A673 (cell line): Measurements from ENCODE around the gene VPS37B. TPM values are rescaled to one million over a fixed set of nuclear protein-coding genes. Genes with fewer than 3 reads are reported as not detected.
"Not testable (repeated sequence)": the region's sequence is repeated elsewhere in the genome, so short reads cannot be mapped to it uniquely, and the experiment has no call there.

Source experiments
- BruUV-seq: library from RNA; stranded (reverse); fragments of 400-500 nt; replicated peaks from 2 replicates; lab custom pipeline; 2021; lab: Mats Ljungman, UMichigan
- CTCF ChIA-PET: fragments of 300-600 bp; sonication (Branson Sonifier 250); formaldehyde crosslinking; loops from one replicate; lab custom pipeline; 2022; ENCODE audit warnings: antibody characterized with exemption; lab: Charles Lee
- POLR2A ChIA-PET: fragments of 300-600 bp; sonication (Branson Sonifier 250); formaldehyde crosslinking; loops from one replicate; lab custom pipeline; 2022; ENCODE audit warnings: antibody characterized with exemption; ENCODE audit not compliant: low non-redundant PET; lab: Charles Lee
- DNase-seq: peaks from one replicate; pipeline ENCODE4 v3.0.0-alpha.2; 2015; ENCODE audit warnings: low spot score
- H3K27ac ChIP-seq: fragments of 200-600 bp; sonication (generic); 2 replicates; pipeline ENCODE4 v1.5.1; 2016; ENCODE audit warnings: mixed run types, low read depth, mild to moderate bottlenecking, mixed read lengths, antibody characterized with exemption, low read length; ENCODE audit not compliant: poor library complexity, severe bottlenecking
- H3K27me3 ChIP-seq: fragments of 200-600 bp; sonication (generic); replicated peaks from 2 replicates; pipeline ENCODE4 v1.6.1; 2017; ENCODE audit warnings: mixed run types, low read depth, mild to moderate bottlenecking, mixed read lengths, antibody characterized with exemption, low read length; ENCODE audit not compliant: insufficient read depth, poor library complexity
- H3K36me3 ChIP-seq: fragments of 200-600 bp; sonication (generic); 2 replicates; pipeline ENCODE4 v1.6.1; 2016; ENCODE audit warnings: mixed run types, mild to moderate bottlenecking, mixed read lengths, antibody characterized with exemption, low read length; ENCODE audit not compliant: insufficient read depth, poor library complexity, severe bottlenecking
- H3K4me1 ChIP-seq: fragments of 200-600 bp; sonication (generic); 2 replicates; pipeline ENCODE4 v1.6.1; 2017; ENCODE audit warnings: mixed run types, mild to moderate bottlenecking, mixed read lengths, antibody characterized with exemption, low read length; ENCODE audit not compliant: insufficient read depth, poor library complexity, severe bottlenecking
- H3K4me3 ChIP-seq: fragments of 200-600 bp; sonication (generic); 2 replicates; pipeline ENCODE4 v1.5.1; 2016; ENCODE audit warnings: low read depth, mixed run types, mild to moderate bottlenecking, mixed read lengths, low read length; ENCODE audit not compliant: poor library complexity, severe bottlenecking
- H3K9me3 ChIP-seq: fragments of 200-600 bp; sonication (generic); 2 replicates; pipeline ENCODE4 v1.6.1; 2016; ENCODE audit warnings: mixed run types, low read depth, mild to moderate bottlenecking, mixed read lengths, antibody characterized with exemption, low read length; ENCODE audit not compliant: poor library complexity, severe bottlenecking
- CTCF ChIP-seq: fragments of 300-800, 200-600 bp; sonication (generic); conservative IDR thresholded peaks from 2 replicates; pipeline ENCODE4 v1.5.1; 2017; ENCODE audit warnings: low read depth, mild to moderate bottlenecking, antibody characterized with exemption, low read length, moderate library complexity, mixed read lengths
- EZH2 ChIP-seq: fragments of 200-600 bp; sonication (generic); IDR thresholded peaks from 2 replicates; pipeline ENCODE4 v1.6.1; 2017; ENCODE audit warnings: borderline replicate concordance, low read depth, mild to moderate bottlenecking, mixed read lengths, antibody characterized with exemption, low read length; ENCODE audit not compliant: poor library complexity, severe bottlenecking
- intact Hi-C: fragments of 100-400 bp; cut with micrococcal nuclease; formaldehyde crosslinking; loops from one replicate; pipeline ENCODE4 v1.10.0; 2022; ENCODE audit not compliant: unreplicated experiment
- total RNA-seq: library from RNA; stranded (reverse); gene quantifications from 2 replicates; pipeline ENCODE4 v1.2.3, GENCODE V29; 2021

VPS37B gene
- total RNA-seq, 1 experiment from 2014 or later: 34.4 TPM

- Histone ChIP-seq H3K4me3 (peak overlapping the region; percentile 72), H3K9me3 (no peaks in the 10 kb centered on the region), H3K27me3 (no peaks in the 10 kb centered on the region), H3K36me3 (no peaks in the 10 kb centered on the region), H3K27ac (peak overlapping the region; percentile 93), H3K4me1 (peaks cover 38% of the 10 kb centered on the region)
- CTCF ChIA-PET: no interaction called here
- POLR2A ChIA-PET: no interaction called here
- intact Hi-C loops: no loop called here
- TF ChIP-seq CTCF (no peak), EZH2 (no peak)
- BruUV-seq: no TSS peak
- DNase-seq: no peak
These were observed 612 bp downstream of the VPS37B start for GRCh38 chr12:122895320-122895703.

DNA sequence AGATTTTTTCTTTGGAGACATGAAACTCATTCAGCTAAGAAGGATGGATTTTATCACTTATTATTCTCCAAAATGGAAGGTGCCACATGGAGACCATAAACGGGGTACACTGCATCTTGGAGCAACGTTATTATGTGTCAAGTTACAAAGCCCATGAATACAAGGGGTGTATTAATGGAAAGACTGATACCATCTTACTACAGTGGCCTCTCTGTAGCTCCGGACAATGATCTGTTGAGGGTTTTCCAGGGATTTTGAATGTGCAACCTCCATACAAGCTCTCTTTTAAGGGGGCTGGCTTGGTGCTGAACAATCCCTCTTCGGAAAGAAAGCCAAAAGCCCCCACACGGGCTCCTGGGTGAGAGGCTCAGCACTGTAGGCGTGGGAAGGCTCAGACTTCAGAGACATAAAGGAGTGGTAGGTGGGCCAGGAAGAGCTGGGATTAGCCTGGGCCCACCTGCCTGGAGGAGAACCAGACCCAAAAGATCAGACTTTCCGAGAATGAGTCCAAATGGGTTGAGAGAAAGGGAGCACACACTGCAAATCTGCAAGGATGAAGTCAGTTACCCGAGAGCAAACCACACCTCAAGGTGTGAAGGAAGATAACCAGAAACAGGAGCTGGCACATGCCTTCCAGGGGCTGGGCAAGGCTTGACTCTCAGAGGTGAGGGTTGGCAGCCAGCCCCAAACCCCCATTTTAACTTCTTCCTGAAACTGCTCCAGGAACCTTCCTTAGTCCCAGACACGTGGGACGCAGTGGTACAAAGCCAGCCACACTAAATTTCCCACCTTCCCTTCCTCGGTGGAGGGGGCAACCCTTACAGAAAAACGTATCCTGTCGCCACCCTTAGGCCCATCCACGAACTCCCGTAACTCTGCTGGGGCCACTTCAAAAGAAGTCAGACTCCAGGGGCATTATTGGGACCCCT is 1.5 kb downstream of the VPS37B start:
- ChIA-PET POLR2A (interaction anchor here (0.7 kb wide), 1 partner anchor 803 kb away, joined by 3 read pairs; no protein-coding TSS in a partner anchor), CTCF (interaction anchor here (0.6 kb wide), 1 partner anchor 54 kb away, joined by 13 read pairs; no protein-coding TSS in a partner anchor)
- intact Hi-C loops: no loop called here
- Histone ChIP-seq H3K27me3 (no peaks in the 10 kb centered on the region), H3K27ac (peak overlapping the region; percentile 93), H3K4me3 (peak overlapping the region; percentile 72), H3K9me3 (no peaks in the 10 kb centered on the region), H3K36me3 (no peaks in the 10 kb centered on the region), H3K4me1 (peaks cover 38% of the 10 kb centered on the region)
- BruUV-seq: no TSS peak
- TF ChIP-seq CTCF (no peak), EZH2 (no peak)
- no peak for DNase-seq

DNA sequence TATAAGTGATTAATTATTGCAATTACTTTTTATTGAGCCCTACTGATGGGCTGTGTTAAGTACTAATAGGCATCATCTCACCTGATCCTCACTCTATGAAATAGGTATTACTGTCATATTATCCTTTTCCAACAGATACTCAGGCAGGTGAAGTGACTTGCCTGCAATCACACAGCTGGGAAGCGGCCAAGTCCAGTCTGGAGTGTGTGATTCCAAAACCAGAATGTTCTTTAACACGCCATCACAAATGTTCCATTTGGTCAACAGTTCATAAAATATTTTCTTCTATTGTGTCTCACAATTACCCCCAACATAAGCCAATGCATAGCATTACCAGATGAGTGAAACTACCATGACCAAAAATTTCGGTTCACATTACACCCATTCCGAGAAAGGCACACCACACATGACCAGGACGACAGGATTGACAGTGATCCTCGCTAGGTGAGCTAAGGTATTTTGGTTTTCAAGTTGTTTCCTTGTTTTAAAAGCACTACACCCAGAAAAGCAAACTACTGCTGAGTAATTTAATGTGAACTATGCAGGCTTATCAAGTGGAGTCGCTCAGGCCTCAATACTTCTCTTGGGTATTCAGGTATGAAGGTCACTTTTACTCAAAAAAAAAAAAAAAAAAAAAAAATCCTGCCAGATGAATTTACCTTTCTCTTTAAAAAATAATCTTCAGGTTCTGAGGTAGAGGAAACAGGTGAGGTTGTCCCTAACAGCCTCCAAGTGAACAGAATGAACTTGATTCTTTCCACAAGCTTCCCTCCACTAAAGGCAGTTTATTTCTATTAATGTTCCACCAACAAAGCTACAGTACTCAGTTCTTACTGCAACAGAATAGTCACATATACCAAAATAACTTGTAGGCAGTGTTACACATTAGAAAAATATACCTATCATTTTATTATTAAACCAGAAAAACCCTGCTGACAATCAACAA is 2.4 kb downstream of the VPS37B start:
- peak overlapping the region; percentile 93 for H3K27ac ChIP-seq
- no peaks in the 10 kb centered on the region for H3K36me3 ChIP-seq
- peaks cover 45% of the 10 kb centered on the region for H3K4me1 ChIP-seq
- DNase-seq: no peak
- H3K27me3 ChIP-seq: no peaks in the 10 kb centered on the region
- ChIA-PET POLR2A (interaction anchor here (0.7 kb wide), 1 partner anchor 804 kb away, joined by 3 read pairs; no protein-coding TSS in a partner anchor), CTCF (interaction anchor here (0.6 kb wide), 1 partner anchor 55 kb away, joined by 13 read pairs; no protein-coding TSS in a partner anchor)
- peak overlapping the region; percentile 72 for H3K4me3 ChIP-seq
- TSS peak; percentile 23 for BruUV-seq
- no peaks in the 10 kb centered on the region for H3K9me3 ChIP-seq
- TF ChIP-seq EZH2 (no peak), CTCF (no peak)
- intact Hi-C loops: no loop called here

DNA sequence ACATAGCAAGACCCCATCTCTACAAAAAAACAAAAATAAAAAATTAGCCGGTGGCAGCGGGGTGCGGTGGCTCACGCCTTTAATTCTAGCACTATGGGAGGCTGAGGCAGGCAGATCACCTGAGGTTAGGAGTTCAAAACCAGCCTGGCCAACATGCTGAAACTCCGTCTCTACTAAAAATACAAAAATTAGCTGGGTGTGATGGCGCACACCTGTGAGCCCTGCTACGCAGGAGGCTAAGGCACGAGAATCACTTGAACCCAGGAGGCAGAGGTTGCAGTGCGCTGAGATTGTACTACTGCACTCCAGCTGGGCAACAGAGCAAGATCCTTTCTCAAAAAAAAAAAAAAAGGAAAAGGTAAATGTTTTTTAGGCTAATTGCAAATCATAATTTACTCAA is 3.2 kb downstream of the VPS37B start:
- BruUV-seq, POLR2A ChIA-PET, H3K9me3 ChIP-seq, H3K27ac ChIP-seq, intact Hi-C loops, H3K27me3 ChIP-seq, H3K36me3 ChIP-seq, H3K4me3 ChIP-seq, CTCF ChIA-PET, DNase-seq: not testable (repeated sequence)
- peaks cover 53% of the 10 kb centered on the region for H3K4me1 ChIP-seq
